DND-41 (cell line): ENCODE results near the gene NEB.

Experiments used
- EZH2 ChIP-seq: IDR thresholded peaks from 3 replicates; pipeline ENCODE4 v1.6.1; 2012; ENCODE audit warnings: borderline replicate concordance, low read depth, mild to moderate bottlenecking, moderate library complexity, low read length, inconsistent platforms; ENCODE audit not compliant: severe bottlenecking
- TF ChIP-seq, protein P1 (sequence below): IDR thresholded peaks from 2 replicates; pipeline ENCODE4 v1.5.1; 2012; ENCODE audit warnings: borderline replicate concordance, low read length, moderate library complexity, mild to moderate bottlenecking; ENCODE audit not compliant: poor library complexity, severe bottlenecking; ENCODE audit errors: extremely low read depth

GRCh38 chr2:151609705-151610104, 124.6 kb downstream of the NEB start:
- TF ChIP-seq, protein P1, sequence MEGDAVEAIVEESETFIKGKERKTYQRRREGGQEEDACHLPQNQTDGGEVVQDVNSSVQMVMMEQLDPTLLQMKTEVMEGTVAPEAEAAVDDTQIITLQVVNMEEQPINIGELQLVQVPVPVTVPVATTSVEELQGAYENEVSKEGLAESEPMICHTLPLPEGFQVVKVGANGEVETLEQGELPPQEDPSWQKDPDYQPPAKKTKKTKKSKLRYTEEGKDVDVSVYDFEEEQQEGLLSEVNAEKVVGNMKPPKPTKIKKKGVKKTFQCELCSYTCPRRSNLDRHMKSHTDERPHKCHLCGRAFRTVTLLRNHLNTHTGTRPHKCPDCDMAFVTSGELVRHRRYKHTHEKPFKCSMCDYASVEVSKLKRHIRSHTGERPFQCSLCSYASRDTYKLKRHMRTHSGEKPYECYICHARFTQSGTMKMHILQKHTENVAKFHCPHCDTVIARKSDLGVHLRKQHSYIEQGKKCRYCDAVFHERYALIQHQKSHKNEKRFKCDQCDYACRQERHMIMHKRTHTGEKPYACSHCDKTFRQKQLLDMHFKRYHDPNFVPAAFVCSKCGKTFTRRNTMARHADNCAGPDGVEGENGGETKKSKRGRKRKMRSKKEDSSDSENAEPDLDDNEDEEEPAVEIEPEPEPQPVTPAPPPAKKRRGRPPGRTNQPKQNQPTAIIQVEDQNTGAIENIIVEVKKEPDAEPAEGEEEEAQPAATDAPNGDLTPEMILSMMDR: no peak
- no peak for TF ChIP-seq EZH2
